Measurements from ENCODE around the gene PTPRN2. TPM values are rescaled to one million over a fixed set of nuclear protein-coding genes. Genes with fewer than 3 reads are reported as not detected.
A peak's percentile ranks its signal among the peaks of the same experiment; 100 is the strongest.

PTPRN2 gene
- total and polyA plus RNA-seq, 9 of the 15 experiments (the other 6 are each of a cell fraction or from before 2014, with no cell fraction given), result not detected

- in situ Hi-C loops (cut with MboI) (no loop called here), intact Hi-C loops (cut with micrococcal nuclease) (no loop called here)
- Histone ChIP-seq H4K20me1 (replicated peaks; ENCODE audit: control insufficient read depth, insufficient read depth, low read length) (no peaks in the 10 kb centered on the region), H3K9ac (ENCODE audit: insufficient read depth in 1 of 2, low read depth in 2 of 2, low read length in 2 of 2) (no peak overlapping the region), H3K9me3 (replicated peaks; ENCODE audit: control insufficient read depth, insufficient read depth, low read depth, low read length) (no peaks in the 10 kb centered on the region), H3K27me3 (ENCODE audit: control insufficient read depth in 2 of 2, insufficient read depth in 2 of 2, low read length in 2 of 2) (no peaks in the 10 kb centered on the region), H3K27ac (ENCODE audit: extremely low read depth, low read depth, low read length) (no peak overlapping the region), H3K4me2 (ENCODE audit: insufficient read depth, low read length) (no peak overlapping the region), H3K4me3 (no peak overlapping the region), H2AFZ (ENCODE audit: low read depth, low read length) (no peak overlapping the region), H3K9me1 (ENCODE audit: control insufficient read depth, insufficient read depth, low read length) (no peaks in the 10 kb centered on the region), H3K36me3 (ENCODE audit: control insufficient read depth, insufficient read depth, low read length) (peaks cover 29% of the 10 kb centered on the region; the same call in 2 of the 3 replicates), H3K79me2 (ENCODE audit: control insufficient read depth, insufficient read depth, low read length) (no peaks in the 10 kb centered on the region), H3K4me1 (replicated peaks in 1 of 2; ENCODE audit: control insufficient read depth in 2 of 2, insufficient read depth in 2 of 2, low read length in 2 of 2) (peaks cover 0 to 6% of the 10 kb centered on the region in 2 experiments; a peak in 1 of 5 replicates)
- ChIA-PET CTCF (ENCODE audit: low intra/inter-chr PET ratio) (no interaction called here), POLR2A (no interaction called here)
- ATAC-seq, result no peak
- DNase-seq (ENCODE audit: extremely low read depth in 1 of 4, low spot score in 3 of 4), result no peak
- TF ChIP-seq ZKSCAN8 (CRISPR knock-in tag; IDR thresholded peaks at IDR 0.05), result no peak
- 0 out of 2 replicates have a peak, but pooled peaks have one; percentile 15 for TF ChIP-seq SUPT5H (IDR thresholded peaks at IDR 0.05)
- TF ChIP-seq ZKSCAN1 (IDR thresholded peaks at IDR 0.05; ENCODE audit: low read depth, low read length), result peak; percentile 91
- BruUV-seq (replicated peaks), result no TSS peak
- no peak for FAIRE-seq
- 91% methylated on average over 22 of the region's 22 CpGs for WGBS (ENCODE audit: insufficient coverage, low coverage, missing lambda C conversion rate)
Observed at GRCh38 chr7:158602905-158603772, 15.5 kb upstream of the PTPRN2 start.

GRCh38 chr7:158602041-158602440 lies 14.4 kb upstream of the PTPRN2 start:
- no peak for ATAC-seq
- TF ChIP-seq PCBP2 (IDR thresholded peaks at IDR 0.05; ENCODE audit: low read depth, low read length, poor library complexity, severe bottlenecking), result no peak
- intact Hi-C loops (cut with micrococcal nuclease) (no loop called here), in situ Hi-C loops (cut with MboI) (no loop called here)
- no peaks in the 10 kb centered on the region for H4K20me1 ChIP-seq (replicated peaks; ENCODE audit: control insufficient read depth, insufficient read depth, low read length)
- H3K4me2 ChIP-seq (ENCODE audit: insufficient read depth, low read length), result no peak overlapping the region
- WGBS (ENCODE audit: insufficient coverage, low coverage, missing lambda C conversion rate), result 93% methylated on average over 7 of the region's 7 CpGs
- no peaks in the 10 kb centered on the region for H3K27me3 ChIP-seq (ENCODE audit: control insufficient read depth in 2 of 2, insufficient read depth in 2 of 2, low read length in 2 of 2)
- no peak for DNase-seq (ENCODE audit: extremely low read depth in 1 of 4, low spot score in 3 of 4)
- H3K4me1 ChIP-seq (replicated peaks in 1 of 2; ENCODE audit: control insufficient read depth in 2 of 2, insufficient read depth in 2 of 2, low read length in 2 of 2), result peaks cover 0 to 6% of the 10 kb centered on the region in 2 experiments; a peak in 1 of 5 replicates
- no peak for FAIRE-seq
- no peak overlapping the region for H3K4me3 ChIP-seq
- no peaks in the 10 kb centered on the region for H3K9me1 ChIP-seq (ENCODE audit: control insufficient read depth, insufficient read depth, low read length)
- ChIA-PET POLR2A (no interaction called here), CTCF (ENCODE audit: low intra/inter-chr PET ratio) (no interaction called here)
- H3K36me3 ChIP-seq (ENCODE audit: control insufficient read depth, insufficient read depth, low read length), result peaks cover 18% of the 10 kb centered on the region; the same call in 2 of the 3 replicates
- BruUV-seq (replicated peaks), result no TSS peak
- H3K27ac ChIP-seq (ENCODE audit: extremely low read depth, low read depth, low read length), result no peak overlapping the region
- no peaks in the 10 kb centered on the region for H3K79me2 ChIP-seq (ENCODE audit: control insufficient read depth, insufficient read depth, low read length)
- no peak overlapping the region for H2AFZ ChIP-seq (ENCODE audit: low read depth, low read length)
- H3K9me3 ChIP-seq (replicated peaks; ENCODE audit: control insufficient read depth, insufficient read depth, low read depth, low read length), result no peaks in the 10 kb centered on the region
- H3K9ac ChIP-seq (ENCODE audit: insufficient read depth in 1 of 2, low read depth in 2 of 2, low read length in 2 of 2), result no peak overlapping the region
